Measurements from ENCODE around the gene KLHL36.
"Not testable (repeated sequence)": the region's sequence is repeated elsewhere in the genome, so short reads cannot be mapped to it uniquely, and the experiment has no call there.

Gene KLHL36

GRCh38 chr16:84693869-84694268 is 45.6 kb downstream of the KLHL36 start:
- DNase-seq (ENCODE audit: low read depth in 2 of 2): not testable (repeated sequence)

- DNase-seq (ENCODE audit: low read depth in 2 of 2): no peak
These were observed 46.7 kb downstream of the KLHL36 start for GRCh38 chr16:84694980-84695379.

- DNase-seq (ENCODE audit: low read depth in 2 of 2): no peak
These were observed 50.9 kb downstream of the KLHL36 start for GRCh38 chr16:84699147-84699711.

- peak; percentile 28 to 32 for DNase-seq (ENCODE audit: low read depth in 2 of 2)
These were observed 51.6 kb downstream of the KLHL36 start, which contains the start of gene USP10 for GRCh38 chr16:84699712-84700445. TSS of gene USP10 (plus strand) at chr16:84700000. CDS start at chr16:84700091, 91 bp downstream.

- DNase-seq (ENCODE audit: low read depth in 2 of 2): no peak
These were observed 52.4 kb downstream of the KLHL36 start for GRCh38 chr16:84700446-84701300.

- DNase-seq (ENCODE audit: low read depth in 2 of 2): no peak
These were observed 55.4 kb downstream of the KLHL36 start for GRCh38 chr16:84703681-84704080.

- DNase-seq (ENCODE audit: low read depth in 2 of 2): no peak
These were observed 55.9 kb downstream of the KLHL36 start for GRCh38 chr16:84704253-84704652.

GRCh38 chr16:84706856-84707255 is 58.5 kb downstream of the KLHL36 start:
- DNase-seq (ENCODE audit: low read depth in 2 of 2): no peak

- DNase-seq (ENCODE audit: low read depth in 2 of 2): no peak
These were observed 61.3 kb downstream of the KLHL36 start for GRCh38 chr16:84709609-84710008.

- no peak for DNase-seq (ENCODE audit: low read depth in 2 of 2)
These were observed 62.4 kb downstream of the KLHL36 start for GRCh38 chr16:84710686-84711085.
